Measurements from ENCODE around the gene GDPD2.

GDPD2 gene

GRCh38 chrX:70437011-70437410, 13.9 kb downstream of the GDPD2 start:
- DNase-seq (ENCODE audit: low read depth, low spot score): no peak

- no peak for DNase-seq (ENCODE audit: low read depth, low spot score)
These were observed 15.0 kb downstream of the GDPD2 start for GRCh38 chrX:70437921-70438665.

DNA sequence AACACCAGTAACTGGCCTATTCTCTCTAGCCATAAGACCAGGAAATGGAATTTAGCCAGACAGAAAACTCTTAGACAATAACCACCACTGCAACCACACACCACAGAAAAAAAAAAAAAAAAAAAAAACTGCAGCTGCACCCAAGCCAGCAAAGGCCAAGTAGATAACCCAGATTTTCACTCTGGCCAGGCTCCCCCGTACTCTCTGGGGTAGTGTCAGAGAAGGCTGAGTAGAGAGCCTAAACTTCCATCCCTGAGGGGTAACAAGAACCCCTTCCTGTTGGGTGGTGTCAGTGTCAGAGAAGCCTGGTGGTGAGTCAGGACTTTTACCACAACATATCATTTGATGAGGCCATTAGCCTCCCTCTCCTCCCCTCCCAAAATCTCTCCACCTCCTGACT, 15.9 kb downstream of the GDPD2 start:
- no peak for DNase-seq (ENCODE audit: low read depth, low spot score)

- no peak for DNase-seq (ENCODE audit: low read depth, low spot score)
These were observed 19.1 kb downstream of the GDPD2 start for GRCh38 chrX:70442224-70442623.

DNA sequence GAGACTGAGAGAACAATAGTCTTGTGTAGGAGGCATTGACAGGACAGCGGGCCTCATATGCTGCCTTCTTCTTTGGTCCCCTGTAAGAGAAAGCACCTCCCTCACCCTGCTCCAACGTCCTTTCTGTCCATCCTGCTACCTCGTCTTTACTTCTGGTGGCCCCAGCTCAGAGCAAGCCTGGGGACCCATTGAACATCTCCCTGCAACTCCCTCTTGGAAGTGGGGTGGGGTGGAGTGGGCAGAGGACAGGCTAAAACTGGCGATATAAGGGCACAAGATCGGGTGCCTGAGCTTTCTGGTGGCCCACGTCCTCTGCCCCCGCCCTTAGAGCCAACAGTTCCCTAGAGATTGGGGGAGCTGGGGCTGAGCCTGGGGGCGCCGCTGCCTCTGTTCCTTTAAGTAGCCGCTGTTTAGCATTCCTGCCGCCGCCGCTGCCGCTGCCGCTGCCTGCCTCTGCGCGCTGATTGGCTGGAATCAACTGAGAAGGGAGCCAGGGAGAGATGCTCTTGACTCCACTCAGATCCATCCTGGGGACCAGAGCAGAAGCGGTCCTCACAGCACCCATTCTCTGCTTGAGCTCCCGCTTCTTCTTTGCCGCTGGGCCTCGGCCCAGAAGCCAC, 21.3 kb downstream of the GDPD2 start, which contains the start of gene DLG3:
Gene DLG3, plus strand, starts transcription at position 510 of the 620 bp plus-strand sequence. CDS start 367 bp downstream, outside the sequence.
- no peak for DNase-seq (ENCODE audit: low read depth, low spot score)

GRCh38 chrX:70444946-70445656, 22.0 kb downstream of the GDPD2 start:
- no peak for DNase-seq (ENCODE audit: low read depth, low spot score)

GRCh38 chrX:70445951-70446350, 22.8 kb downstream of the GDPD2 start:
- DNase-seq (ENCODE audit: low read depth, low spot score): no peak

- DNase-seq (ENCODE audit: low read depth, low spot score): no peak
These were observed 23.6 kb downstream of the GDPD2 start for GRCh38 chrX:70446380-70447350.

DNA sequence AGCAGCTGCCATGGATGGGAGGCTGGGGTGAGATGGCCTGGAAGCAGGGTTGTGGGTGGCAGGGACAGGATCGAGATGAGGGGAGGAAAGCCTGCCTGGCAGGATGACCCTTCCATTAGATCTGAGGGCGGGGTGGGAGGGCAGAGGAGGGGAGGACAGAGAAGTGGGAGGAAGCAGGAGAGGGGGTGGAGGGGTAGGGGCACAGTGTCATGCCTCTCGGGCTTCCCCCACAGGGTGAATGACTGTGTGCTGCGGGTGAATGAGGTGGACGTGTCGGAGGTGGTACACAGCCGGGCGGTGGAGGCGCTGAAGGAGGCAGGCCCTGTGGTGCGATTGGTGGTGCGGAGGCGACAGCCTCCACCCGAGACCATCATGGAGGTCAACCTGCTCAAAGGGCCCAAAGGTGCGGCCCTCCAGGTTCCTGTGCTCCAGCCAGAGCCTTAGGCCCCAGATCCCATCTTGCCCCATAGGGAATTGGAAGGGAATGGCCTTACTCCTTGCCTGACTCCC, 26.4 kb downstream of the GDPD2 start:
- DNase-seq (ENCODE audit: low read depth, low spot score): no peak

DNA sequence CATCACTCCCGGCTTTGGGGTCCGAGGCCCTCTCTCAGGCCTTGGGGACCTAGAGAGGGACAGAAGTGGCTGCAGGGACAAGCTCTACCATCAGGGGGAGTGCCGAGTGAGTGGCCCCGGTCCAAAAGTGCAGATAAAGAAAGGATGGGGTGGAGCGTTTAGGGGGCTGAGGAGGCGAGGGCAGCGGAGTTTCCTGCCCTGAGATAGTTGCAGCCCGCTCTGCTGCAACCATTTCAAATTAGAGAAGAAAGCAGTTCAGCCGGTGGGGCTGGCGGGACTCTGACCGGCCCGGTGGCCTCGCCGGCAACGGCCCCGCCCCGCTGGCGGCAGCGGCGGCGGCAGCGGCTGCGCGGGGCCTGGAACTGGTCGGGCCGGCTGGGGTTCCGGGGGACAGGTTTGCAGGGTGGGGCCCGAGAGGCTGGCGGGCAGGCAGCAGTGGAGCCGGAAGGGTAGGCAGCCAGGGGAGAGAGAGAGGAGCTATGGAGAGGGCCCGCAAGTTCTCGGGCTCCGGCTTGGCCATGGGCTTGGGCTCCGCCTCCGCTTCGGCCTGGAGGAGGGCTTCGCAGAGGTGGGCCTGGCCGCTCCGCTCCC, 29.1 kb downstream of the GDPD2 start:
- no peak for DNase-seq (ENCODE audit: low read depth, low spot score)

DNA sequence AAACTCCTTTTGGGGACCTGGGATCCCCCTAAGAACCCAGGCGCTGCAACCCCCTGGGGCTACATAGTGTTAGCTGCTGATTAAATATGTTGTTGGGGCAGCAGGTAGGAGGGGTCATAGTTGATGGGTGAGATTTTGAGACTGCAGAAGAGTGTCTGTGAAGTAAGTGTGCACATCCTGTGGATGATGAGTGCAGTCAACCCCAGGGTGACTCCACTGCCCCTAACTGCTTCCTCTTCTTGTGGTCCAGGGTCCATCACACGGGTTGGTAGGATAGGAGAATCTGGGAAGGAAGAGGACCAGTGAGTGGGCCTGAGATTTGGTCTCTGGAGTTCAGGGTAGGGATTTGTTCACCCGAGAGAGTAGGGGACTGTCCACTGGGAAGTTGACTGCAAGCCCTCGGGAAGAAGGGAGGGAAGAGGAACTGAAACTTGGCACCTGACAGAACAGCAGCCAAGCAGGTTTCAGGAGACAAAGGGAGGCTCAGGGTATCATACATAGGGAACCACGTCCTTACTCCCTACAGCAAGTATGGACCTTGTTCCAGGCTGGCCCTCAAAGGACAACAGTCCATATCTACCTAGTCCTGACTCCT, 30.0 kb downstream of the GDPD2 start:
- DNase-seq (ENCODE audit: low read depth, low spot score): no peak

GRCh38 chrX:70454441-70455365, 31.6 kb downstream of the GDPD2 start:
- DNase-seq (ENCODE audit: low read depth, low spot score): no peak

DNA sequence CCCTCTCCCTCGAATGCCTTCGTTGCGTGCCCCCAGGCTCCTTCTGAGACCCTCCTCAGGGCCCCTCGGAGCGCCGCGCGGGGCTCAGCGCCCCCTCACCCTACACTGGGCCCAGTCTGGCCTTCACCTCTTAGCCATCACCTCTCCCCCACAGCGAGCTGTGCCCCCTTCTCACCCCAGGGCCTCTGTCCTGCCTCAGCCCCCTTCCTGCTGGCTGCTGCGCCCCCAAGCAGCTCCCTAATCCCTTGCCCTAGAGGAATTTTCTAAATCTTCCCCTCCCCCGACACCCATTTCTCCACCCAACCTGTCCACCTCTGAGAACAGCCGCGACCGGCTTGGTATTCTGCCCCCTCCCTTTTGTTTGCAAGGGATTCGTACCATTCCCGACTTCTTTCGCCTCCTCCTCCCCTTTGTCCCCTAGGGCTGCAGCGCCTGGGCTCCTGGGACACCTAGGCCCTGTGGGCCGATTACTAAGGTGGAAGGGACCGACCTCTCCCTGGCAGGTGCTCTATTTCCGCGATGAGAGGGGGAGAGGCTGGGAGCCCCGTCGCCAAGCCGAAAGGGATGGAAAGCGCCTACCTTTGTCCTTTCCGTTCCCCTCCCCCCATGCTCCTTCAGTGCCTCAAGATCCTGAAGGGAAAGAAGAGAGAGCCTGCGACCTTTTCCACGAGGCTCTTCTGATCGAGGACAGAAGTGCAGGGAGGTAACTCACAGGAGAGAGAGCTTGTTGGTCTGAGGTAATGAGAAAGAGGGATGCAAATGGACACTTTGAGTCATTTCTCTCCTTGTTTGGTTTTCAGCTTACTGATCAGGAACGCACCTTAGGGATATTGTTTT, 32.5 kb downstream of the GDPD2 start:
- DNase-seq (ENCODE audit: low read depth, low spot score): no peak

DNA sequence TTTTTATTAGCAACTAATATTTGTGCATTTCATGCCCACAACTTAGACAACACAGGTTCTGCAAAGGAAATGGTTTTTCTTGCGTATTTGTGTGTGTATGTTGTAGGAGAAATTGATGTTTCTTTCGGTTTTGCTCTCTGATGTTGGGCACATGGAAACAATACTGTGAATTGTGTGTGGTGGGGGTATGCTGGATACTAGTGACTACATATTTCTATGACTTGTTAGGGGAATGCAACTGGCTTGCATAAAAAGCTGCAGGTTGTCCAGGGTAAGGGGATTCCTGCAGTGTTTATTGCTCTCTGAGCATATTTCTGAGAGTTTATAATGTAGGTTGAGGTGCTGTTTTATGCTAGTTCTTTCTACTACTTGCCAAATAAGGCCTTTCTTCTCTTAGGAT, 33.1 kb downstream of the GDPD2 start:
- DNase-seq (ENCODE audit: low read depth, low spot score): no peak

- no peak for DNase-seq (ENCODE audit: low read depth, low spot score)
These were observed 37.9 kb downstream of the GDPD2 start for GRCh38 chrX:70461026-70461425.

- DNase-seq (ENCODE audit: low read depth, low spot score): no peak
These were observed 40.9 kb downstream of the GDPD2 start for GRCh38 chrX:70464051-70464450.

DNA sequence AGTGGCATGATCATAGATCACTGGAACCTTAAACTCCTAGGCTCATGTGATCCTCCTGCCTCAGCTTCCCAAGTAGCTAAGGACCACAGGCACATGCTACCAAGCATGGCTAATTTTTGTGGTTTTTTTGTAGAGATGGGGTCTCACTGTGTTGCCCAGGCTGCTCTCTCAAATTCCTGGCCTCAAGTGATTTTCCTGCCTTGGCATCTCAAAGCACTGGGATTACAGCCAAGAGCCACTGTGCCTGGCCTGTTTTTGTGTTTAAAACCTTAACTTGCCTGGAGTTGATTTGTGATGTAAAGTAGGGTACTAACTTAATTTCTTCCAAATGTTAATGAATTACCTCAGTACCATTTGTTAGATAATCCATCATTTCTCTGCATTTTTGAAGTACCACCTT, 43.9 kb downstream of the GDPD2 start:
- DNase-seq (ENCODE audit: low read depth, low spot score): no peak

- DNase-seq (ENCODE audit: low read depth, low spot score): no peak
These were observed 45.6 kb downstream of the GDPD2 start for GRCh38 chrX:70468709-70469108.
